Calu3 (cell line): ENCODE data around the gene PARVB. TPM values are rescaled to one million over a fixed set of nuclear protein-coding genes. Genes with fewer than 3 reads are reported as not detected.

ENCODE experiments used
- BruUV-seq: library from RNA; stranded (reverse); fragments of 400-500 nt; replicated peaks from 2 replicates; lab custom pipeline; 2021; lab: Mats Ljungman, UMichigan
- CTCF ChIA-PET: fragments of 300-600 bp; sonication (Branson Sonifier 250); formaldehyde crosslinking; loops from one replicate; lab custom pipeline; 2022; ENCODE audit warnings: antibody characterized with exemption; lab: Charles Lee
- DNase-seq: peaks from one replicate; pipeline ENCODE4 v3.0.0; 2022
- H3K27ac Mint-ChIP-seq: one replicate; pipeline ENCODE4 v1.8.0; 2022; ENCODE audit warnings: mixed read lengths; ENCODE audit not compliant: unreplicated experiment
- H3K27me3 Mint-ChIP-seq: one replicate; pipeline ENCODE4 v1.8.0; 2022; ENCODE audit warnings: mixed read lengths; ENCODE audit not compliant: unreplicated experiment
- H3K36me3 Mint-ChIP-seq: one replicate; pipeline ENCODE4 v1.8.0; 2022; ENCODE audit warnings: mild to moderate bottlenecking, moderate library complexity, mixed read lengths; ENCODE audit not compliant: insufficient read depth, unreplicated experiment
- H3K4me1 Mint-ChIP-seq: one replicate; pipeline ENCODE4 v1.8.0; 2022; ENCODE audit warnings: mild to moderate bottlenecking, low read depth, mixed read lengths; ENCODE audit not compliant: unreplicated experiment
- H3K4me3 Mint-ChIP-seq: one replicate; pipeline ENCODE4 v1.8.0; 2022; ENCODE audit warnings: mild to moderate bottlenecking, low read depth, moderate library complexity, mixed read lengths; ENCODE audit not compliant: unreplicated experiment
- H3K9me3 Mint-ChIP-seq: one replicate; pipeline ENCODE4 v1.8.0; 2022; ENCODE audit warnings: low read depth, mixed read lengths; ENCODE audit not compliant: unreplicated experiment
- intact Hi-C: fragments of 100-400 bp; cut with micrococcal nuclease; formaldehyde crosslinking; loops from one replicate; pipeline ENCODE4 v1.10.0; 2022; ENCODE audit not compliant: unreplicated experiment
- total RNA-seq: library from RNA; stranded (reverse); gene quantifications from 2 replicates; pipeline ENCODE4 v1.2.3, GENCODE V29; 2022
- TF ChIP-seq, protein P1 (sequence below): fragments of 200-600 bp; IDR thresholded peaks from one replicate; pipeline ENCODE4 v1.8.0; 2022; ENCODE audit warnings: antibody characterized with exemption; ENCODE audit not compliant: unreplicated experiment

PARVB gene
- total RNA-seq, 1 experiment from 2014 or later, result 15.6 TPM

DNA sequence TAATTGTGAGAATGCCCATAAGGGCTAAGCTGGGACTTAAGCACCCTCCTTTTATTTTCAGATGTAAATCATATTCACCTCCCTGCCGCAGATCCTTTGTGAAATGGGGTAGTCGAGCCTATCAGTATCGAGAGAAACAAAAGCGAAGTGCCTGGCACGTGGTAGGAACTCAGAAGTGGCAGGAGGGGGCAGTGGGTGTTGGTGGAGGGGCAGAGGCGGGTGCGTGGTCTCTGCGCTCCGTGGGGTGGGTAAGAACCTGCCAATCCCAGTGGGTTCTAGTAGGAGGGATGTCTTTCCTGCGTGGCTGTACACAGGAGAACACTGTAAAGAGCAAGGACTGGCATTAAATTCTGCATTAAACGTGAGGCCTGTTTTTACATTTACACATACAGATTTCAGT, 21.8 kb upstream of the PARVB start:
- H3K9me3 Mint-ChIP-seq, result no peaks in the 10 kb centered on the region
- intact Hi-C loops, result no loop called here
- no peaks in the 10 kb centered on the region for H3K27me3 Mint-ChIP-seq
- no peak overlapping the region for H3K27ac Mint-ChIP-seq
- TF ChIP-seq, protein P1, sequence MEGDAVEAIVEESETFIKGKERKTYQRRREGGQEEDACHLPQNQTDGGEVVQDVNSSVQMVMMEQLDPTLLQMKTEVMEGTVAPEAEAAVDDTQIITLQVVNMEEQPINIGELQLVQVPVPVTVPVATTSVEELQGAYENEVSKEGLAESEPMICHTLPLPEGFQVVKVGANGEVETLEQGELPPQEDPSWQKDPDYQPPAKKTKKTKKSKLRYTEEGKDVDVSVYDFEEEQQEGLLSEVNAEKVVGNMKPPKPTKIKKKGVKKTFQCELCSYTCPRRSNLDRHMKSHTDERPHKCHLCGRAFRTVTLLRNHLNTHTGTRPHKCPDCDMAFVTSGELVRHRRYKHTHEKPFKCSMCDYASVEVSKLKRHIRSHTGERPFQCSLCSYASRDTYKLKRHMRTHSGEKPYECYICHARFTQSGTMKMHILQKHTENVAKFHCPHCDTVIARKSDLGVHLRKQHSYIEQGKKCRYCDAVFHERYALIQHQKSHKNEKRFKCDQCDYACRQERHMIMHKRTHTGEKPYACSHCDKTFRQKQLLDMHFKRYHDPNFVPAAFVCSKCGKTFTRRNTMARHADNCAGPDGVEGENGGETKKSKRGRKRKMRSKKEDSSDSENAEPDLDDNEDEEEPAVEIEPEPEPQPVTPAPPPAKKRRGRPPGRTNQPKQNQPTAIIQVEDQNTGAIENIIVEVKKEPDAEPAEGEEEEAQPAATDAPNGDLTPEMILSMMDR, result no peak
- CTCF ChIA-PET, result no interaction called here
- H3K4me3 Mint-ChIP-seq, result no peak overlapping the region
- peaks cover 5% of the 10 kb centered on the region for H3K36me3 Mint-ChIP-seq
- DNase-seq, result no peak
- no TSS peak for BruUV-seq
- H3K4me1 Mint-ChIP-seq, result no peaks in the 10 kb centered on the region

DNA sequence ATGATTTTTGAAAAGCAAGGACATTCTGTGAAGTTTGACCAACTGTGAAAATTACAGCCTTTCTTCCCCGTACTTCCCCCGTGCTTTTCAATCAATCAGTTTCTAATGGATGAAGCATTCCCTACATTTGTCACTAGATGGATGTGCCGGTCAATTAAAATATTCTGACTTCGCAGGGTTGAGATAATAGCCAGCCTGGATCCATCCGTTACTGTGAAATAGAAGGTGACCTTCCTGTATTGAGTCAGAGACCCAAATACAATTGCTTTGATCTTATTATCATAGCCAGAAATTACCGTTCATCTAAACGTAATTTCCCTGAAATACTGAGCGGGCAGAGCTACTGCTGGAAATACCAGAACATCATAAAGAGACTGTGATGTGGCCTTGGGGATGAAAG, 21.1 kb upstream of the PARVB start:
- Mint-ChIP-seq H3K9me3 (no peaks in the 10 kb centered on the region), H3K36me3 (peaks cover 5% of the 10 kb centered on the region), H3K27ac (no peak overlapping the region), H3K4me1 (no peaks in the 10 kb centered on the region), H3K27me3 (no peaks in the 10 kb centered on the region), H3K4me3 (no peak overlapping the region)
- DNase-seq, result no peak
- CTCF ChIA-PET, result no interaction called here
- BruUV-seq, result no TSS peak
- intact Hi-C loops, result no loop called here
- TF ChIP-seq, protein P1, result no peak

DNA sequence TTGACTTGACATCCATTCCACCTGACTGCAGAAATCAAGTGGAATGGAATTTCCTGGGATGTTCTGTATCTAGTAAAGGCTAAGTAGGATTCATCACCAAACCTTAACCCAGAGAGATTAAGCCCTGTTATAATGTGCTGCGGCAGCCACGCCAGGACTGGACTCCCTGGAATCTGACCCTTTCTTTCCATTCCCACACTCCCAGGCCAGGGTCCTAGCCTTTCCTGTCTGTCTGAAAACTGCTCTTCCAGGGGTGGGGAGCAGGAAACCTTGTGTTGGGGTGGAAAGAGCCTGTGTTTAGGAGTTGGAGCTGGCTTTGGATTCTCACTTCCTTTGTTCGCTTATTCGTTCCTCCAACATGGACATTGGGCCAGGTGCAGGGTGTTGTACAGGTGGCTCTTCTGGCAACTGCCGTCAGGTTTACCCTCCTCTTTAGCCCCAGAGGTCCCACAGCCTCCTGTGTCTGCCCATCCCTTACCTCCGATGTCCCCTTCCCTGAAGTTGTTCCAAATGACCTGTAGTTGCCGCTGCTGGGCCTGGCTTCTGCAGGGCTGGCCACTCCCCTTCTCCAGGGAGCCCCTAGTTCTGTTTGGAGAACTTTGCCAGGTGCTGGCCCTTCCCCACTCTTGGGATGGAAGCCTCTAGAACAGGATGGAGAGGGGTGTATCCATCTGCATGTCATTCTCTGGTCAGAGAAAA, 20.5 kb upstream of the PARVB start:
- Mint-ChIP-seq H3K27me3 (no peaks in the 10 kb centered on the region), H3K4me1 (no peaks in the 10 kb centered on the region), H3K9me3 (no peaks in the 10 kb centered on the region), H3K36me3 (peaks cover 5% of the 10 kb centered on the region), H3K4me3 (no peak overlapping the region), H3K27ac (no peak overlapping the region)
- intact Hi-C loops, result no loop called here
- BruUV-seq, result no TSS peak
- CTCF ChIA-PET, result interaction anchor here (1.1 kb wide), 1 partner anchor 10 kb away, joined by 5 read pairs; no protein-coding TSS in a partner anchor
- TF ChIP-seq, protein P1, result no peak
- no peak for DNase-seq

DNA sequence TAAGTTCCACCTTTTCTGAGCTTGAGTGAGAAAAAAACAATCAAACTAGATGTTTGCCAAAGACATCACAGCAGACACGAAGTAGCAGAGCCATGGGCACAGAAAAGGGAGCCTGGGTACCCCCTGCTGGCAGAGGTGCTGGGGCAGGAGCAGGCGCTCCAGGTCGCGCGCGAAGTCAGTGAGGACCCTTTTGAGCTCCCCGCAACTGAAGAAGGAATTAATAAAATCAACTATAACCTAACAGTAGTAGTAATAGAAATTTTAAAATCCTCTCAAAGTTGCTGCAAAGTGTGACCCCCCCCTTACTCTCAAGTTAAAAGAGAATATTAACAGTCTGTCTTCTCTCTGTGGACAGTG, 20.0 kb upstream of the PARVB start:
- no peak overlapping the region for H3K27ac Mint-ChIP-seq
- H3K4me1 Mint-ChIP-seq, result no peaks in the 10 kb centered on the region
- peaks cover 5% of the 10 kb centered on the region for H3K36me3 Mint-ChIP-seq
- no peaks in the 10 kb centered on the region for H3K27me3 Mint-ChIP-seq
- CTCF ChIA-PET, result interaction anchor here (1.1 kb wide), 1 partner anchor 11 kb away, joined by 5 read pairs; no protein-coding TSS in a partner anchor
- BruUV-seq, result no TSS peak
- no peak for DNase-seq
- intact Hi-C loops, result no loop called here
- H3K9me3 Mint-ChIP-seq, result no peaks in the 10 kb centered on the region
- TF ChIP-seq, protein P1, result no peak
- H3K4me3 Mint-ChIP-seq, result no peak overlapping the region
